ENCODE measurements around the gene PIAS1.

DNA sequence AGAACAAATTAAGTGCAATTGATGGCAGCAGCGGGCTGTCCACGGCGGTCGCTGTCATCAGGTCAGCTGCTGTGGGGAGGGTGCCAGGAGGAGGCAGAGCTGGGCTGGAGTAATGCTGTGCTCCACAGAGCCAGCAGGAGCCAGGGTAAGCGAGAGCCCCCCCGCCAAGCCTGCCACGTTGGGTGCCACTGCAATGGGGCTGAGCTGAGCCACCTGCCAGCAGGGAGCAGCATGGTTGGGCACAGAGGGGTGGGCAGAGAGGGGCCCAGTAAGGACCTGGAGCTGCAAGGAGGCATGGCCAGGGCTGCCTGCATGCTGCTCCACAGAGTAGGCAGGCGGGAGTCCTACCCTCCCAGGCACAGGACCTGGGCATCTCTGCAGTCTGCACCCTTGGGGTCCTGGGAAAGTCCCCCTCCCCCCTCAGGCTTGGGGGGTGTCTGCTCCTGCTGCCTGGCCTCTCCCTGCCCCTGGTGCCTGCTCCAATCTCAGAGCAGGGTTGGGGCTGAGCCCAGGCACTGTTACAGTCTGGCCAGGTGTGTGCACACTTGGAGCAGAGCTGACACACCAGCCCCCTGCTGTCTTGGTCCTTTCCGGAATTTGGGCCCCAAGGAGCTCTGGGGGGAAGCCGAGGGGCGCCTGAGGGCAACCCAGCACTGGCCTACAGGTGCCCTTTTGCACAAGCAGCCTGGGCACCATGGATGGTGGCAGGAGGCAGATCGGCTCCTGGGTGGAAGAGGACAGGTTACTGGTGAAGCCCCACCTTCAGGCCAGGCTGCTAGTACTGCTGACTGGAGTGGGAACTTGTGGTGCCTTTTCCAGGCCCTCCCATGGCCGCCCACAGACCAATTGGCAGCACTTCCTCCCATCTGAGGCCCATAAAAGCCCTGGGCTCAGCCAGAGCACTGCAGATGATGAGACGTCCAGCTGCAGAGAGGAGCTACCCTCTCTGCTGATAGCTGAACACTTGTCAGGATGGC, 8.5 kb upstream of the PIAS1 start:
- TF ChIP-seq, protein P1, sequence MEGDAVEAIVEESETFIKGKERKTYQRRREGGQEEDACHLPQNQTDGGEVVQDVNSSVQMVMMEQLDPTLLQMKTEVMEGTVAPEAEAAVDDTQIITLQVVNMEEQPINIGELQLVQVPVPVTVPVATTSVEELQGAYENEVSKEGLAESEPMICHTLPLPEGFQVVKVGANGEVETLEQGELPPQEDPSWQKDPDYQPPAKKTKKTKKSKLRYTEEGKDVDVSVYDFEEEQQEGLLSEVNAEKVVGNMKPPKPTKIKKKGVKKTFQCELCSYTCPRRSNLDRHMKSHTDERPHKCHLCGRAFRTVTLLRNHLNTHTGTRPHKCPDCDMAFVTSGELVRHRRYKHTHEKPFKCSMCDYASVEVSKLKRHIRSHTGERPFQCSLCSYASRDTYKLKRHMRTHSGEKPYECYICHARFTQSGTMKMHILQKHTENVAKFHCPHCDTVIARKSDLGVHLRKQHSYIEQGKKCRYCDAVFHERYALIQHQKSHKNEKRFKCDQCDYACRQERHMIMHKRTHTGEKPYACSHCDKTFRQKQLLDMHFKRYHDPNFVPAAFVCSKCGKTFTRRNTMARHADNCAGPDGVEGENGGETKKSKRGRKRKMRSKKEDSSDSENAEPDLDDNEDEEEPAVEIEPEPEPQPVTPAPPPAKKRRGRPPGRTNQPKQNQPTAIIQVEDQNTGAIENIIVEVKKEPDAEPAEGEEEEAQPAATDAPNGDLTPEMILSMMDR (IDR thresholded peaks at IDR 0.05): no peak
- no peak for TF ChIP-seq POLR2A (IDR thresholded peaks at IDR 0.05)
